ENCODE measurements around the gene HOXC11. TPM values are rescaled to one million over a fixed set of nuclear protein-coding genes. Genes with fewer than 3 reads are reported as not detected.

The HOXC11 gene
- polyA plus RNA-seq, 1 donor from 2014 or later = not detected

DNA sequence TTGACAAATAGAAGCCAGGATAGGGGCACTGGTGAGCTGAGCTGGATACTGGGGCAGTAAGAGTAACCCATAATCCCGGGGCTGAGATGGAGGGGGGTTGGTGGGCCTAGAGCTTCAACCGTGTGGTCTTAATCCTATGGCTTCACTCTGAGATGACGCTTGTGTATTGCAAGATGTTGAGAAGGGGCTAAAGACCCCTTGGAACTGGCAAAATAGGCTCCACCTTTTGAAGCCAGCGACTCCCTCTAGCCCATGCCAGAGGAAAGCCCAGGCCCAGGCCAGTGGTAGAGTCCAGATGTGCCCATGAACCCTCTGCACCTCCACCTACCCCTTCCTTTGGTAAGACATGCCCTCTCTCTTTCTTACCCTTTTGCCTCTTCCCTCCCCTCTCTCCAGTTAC lies 13.6 kb upstream of the HOXC11 start:
- Mint-ChIP-seq H3K4me3 (peak overlapping the region in 1 of 4 donors; percentile 74), H3K27ac (peak overlapping the region in 2 of 3 donors; percentile 83 to 87), H3K4me1 (peaks cover 9 to 18% (median 13%) of the 10 kb centered on the region in 3 donors), H3K27me3 (peaks cover 86% of the 10 kb centered on the region), H3K9me3 (peaks cover 0 to 8% (median 0%) of the 10 kb centered on the region in 3 donors), H3K36me3 (no peaks in the 10 kb centered on the region)

DNA sequence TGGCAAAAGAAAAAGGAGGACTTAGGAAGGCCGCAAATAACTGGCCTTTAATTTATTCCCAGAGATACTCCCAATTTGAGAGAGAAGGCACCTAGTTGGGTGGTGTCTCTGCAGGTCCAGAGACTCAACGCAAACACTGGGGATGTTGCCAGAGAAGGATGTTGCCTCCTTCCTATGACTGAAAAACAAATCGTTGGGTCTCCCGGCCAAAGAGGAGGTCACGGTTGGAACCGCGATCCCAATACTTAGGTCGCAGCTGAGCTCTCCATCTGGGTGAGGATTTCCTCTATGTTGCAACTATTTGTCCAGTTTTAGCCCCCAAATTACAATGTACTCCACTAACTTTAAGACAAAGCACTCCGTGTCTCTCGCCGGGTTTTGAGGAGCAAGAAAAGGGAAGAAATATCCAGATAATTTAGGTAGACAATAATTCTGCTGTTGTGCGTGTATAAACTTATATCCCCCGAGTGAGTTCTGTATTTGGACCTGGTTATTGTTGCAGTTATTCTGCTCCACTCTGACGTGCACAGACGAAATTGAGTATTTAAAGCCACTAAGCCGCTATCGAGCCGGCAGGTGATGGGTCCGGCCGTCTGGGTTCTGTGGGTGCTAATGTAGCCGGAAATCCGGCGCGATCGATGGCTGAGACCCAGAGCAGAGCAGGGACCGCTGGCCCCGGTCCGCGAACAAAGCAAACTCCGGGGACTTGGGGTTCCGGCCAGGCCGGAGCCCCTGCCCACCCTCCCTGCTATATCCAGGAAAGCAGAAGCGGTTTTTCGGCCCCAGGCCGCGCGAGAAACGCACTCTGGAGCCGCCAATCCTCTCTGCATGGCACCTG lies 12.5 kb upstream of the HOXC11 start:
- Mint-ChIP-seq H3K4me3 (peak overlapping the region in 3 of 4 donors; percentile 4 to 74 (median 17)), H3K9me3 (peaks cover 0 to 10% (median 0%) of the 10 kb centered on the region in 3 donors), H3K4me1 (peaks cover 15 to 20% (median 18%) of the 10 kb centered on the region in 3 donors)

GRCh38 chr12:53961025-53961761 lies 11.7 kb upstream of the HOXC11 start:
- peak overlapping the region; percentile 74 to 87 (median 78) for H3K27ac Mint-ChIP-seq
- H3K4me3 Mint-ChIP-seq = peak overlapping the region in 3 of 4 donors; percentile 4 to 46 (median 17)
- peaks cover 92% of the 10 kb centered on the region for H3K27me3 Mint-ChIP-seq
- peaks cover 16 to 26% (median 19%) of the 10 kb centered on the region in 3 donors for H3K4me1 Mint-ChIP-seq
- H3K36me3 Mint-ChIP-seq = no peaks in the 10 kb centered on the region
- H3K9me3 Mint-ChIP-seq = peaks cover 0 to 14% (median 0%) of the 10 kb centered on the region in 3 donors

More for the DNA sequence above, 12.5 kb upstream of the HOXC11 start:
- peak overlapping the region; percentile 49 to 87 (median 83) for H3K27ac Mint-ChIP-seq
- no peaks in the 10 kb centered on the region for H3K36me3 Mint-ChIP-seq
- peaks cover 90% of the 10 kb centered on the region for H3K27me3 Mint-ChIP-seq

- Mint-ChIP-seq H3K9me3 (peaks cover 0 to 11% (median 0%) of the 10 kb centered on the region in 3 donors), H3K4me1 (peaks cover 12 to 31% (median 13%) of the 10 kb centered on the region in 3 donors), H3K4me3 (peak overlapping the region in 2 of 4 donors; percentile 46 to 84), H3K27ac (peak overlapping the region in 2 of 3 donors; percentile 3 to 87), H3K27me3 (peaks cover 91% of the 10 kb centered on the region), H3K36me3 (peaks cover 2% of the 10 kb centered on the region)
Observed at GRCh38 chr12:53963005-53963404, 9.9 kb upstream of the HOXC11 start.

- Mint-ChIP-seq H3K27ac (peak overlapping the region in 2 of 3 donors; percentile 48 to 87), H3K27me3 (peaks cover 90% of the 10 kb centered on the region), H3K9me3 (peaks cover 0 to 11% (median 0%) of the 10 kb centered on the region in 3 donors), H3K4me3 (peak overlapping the region in 3 of 4 donors; percentile 49 to 63 (median 59)), H3K4me1 (peaks cover 12 to 31% (median 13%) of the 10 kb centered on the region in 3 donors), H3K36me3 (peaks cover 2% of the 10 kb centered on the region)
Observed at GRCh38 chr12:53963434-53964314, 9.3 kb upstream of the HOXC11 start.

DNA sequence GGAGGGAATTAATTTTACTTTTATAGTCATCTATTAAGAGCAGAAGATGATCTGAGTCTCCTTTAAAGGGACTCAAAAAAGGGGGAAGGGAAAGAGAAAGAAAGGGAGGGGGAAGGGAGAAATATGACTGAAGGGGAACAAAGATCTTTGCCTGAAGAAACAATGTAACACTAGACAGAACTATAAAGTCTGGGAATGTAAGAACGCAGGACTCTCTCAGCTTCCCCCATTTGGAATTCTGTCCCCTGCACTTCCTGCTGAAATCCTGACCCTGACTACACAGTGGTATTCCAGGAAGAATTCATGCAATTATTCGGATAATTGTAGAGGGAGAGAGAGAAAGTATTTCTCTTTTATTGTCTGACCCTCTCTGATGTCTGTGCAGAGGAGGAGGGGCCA lies 8.6 kb upstream of the HOXC11 start:
- peaks cover 91% of the 10 kb centered on the region for H3K27me3 Mint-ChIP-seq
- peaks cover 12 to 31% (median 14%) of the 10 kb centered on the region in 3 donors for H3K4me1 Mint-ChIP-seq
- H3K36me3 Mint-ChIP-seq = peaks cover 2% of the 10 kb centered on the region
- H3K9me3 Mint-ChIP-seq = peaks cover 0 to 11% (median 0%) of the 10 kb centered on the region in 3 donors
- peak overlapping the region in 1 of 3 donors; percentile 87 for H3K27ac Mint-ChIP-seq
- peak overlapping the region in 2 of 4 donors; percentile 59 to 63 for H3K4me3 Mint-ChIP-seq

DNA sequence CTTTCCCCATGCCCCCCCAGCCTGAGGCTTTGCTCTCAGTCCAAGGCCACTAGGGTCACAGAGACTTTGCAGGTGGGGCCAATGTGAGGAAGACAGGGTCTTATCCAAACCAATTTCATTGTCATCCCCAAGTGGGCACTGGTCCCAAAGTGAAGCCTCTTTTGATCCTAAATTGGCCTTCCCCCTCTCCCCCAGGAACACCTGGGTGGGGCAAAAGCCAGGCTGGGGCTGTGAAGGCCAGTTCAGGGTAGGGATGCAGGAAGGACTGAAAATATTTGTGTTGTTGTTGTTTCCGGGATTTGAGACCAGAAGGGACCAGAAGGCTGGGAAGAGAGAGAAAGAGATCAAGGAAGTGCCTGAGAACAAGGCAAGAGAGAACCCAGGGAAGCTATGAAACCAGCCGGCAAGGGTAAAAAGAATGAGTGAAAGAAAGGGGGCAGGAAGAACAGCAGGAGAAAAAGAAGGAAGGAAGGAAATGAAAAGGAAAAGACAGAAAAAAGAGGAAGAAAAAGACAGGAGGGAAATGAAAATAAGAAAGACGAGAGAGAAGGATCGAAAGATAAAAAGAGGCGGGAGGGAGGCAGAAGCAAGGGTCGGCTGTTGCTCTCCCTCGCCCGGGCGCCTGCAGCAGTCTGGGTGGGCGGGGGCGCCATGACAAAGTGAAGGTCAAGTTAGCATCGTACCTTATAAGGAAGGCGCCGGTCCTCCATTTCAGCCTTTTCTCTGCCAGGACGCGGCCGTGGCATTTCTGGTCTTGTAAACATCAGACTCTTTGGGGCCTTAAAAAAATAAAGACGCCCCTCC lies 7.4 kb upstream of the HOXC11 start:
- Mint-ChIP-seq H3K4me3 (peak overlapping the region in 2 of 4 donors; percentile 28 to 59), H3K9me3 (peaks cover 0 to 9% (median 0%) of the 10 kb centered on the region in 3 donors), H3K27ac (peak overlapping the region; percentile 46 to 87 (median 59)), H3K27me3 (peaks cover 91% of the 10 kb centered on the region), H3K36me3 (peaks cover 2% of the 10 kb centered on the region), H3K4me1 (peaks cover 10 to 31% (median 12%) of the 10 kb centered on the region in 3 donors)

DNA sequence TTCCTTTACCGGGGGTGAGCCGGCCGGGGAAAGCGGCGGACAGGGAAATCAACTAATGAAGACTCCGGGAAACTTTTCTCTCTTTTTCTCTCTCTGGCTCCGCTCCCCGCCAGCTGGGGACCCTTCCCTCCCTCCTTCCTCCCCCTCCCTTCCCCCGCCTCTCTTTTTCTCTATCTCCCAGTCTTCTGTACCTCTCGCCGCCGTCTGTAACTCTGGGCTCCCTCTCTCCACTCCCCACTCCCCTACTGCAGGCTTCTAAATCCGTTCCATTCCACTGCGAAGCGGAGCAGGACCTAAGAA lies 6.9 kb upstream of the HOXC11 start:
- Mint-ChIP-seq H3K36me3 (peaks cover 2% of the 10 kb centered on the region), H3K9me3 (peaks cover 0 to 9% (median 0%) of the 10 kb centered on the region in 3 donors), H3K27me3 (peaks cover 93% of the 10 kb centered on the region), H3K4me1 (peaks cover 10 to 31% (median 12%) of the 10 kb centered on the region in 3 donors), H3K27ac (peak overlapping the region; percentile 46 to 87 (median 59)), H3K4me3 (peak overlapping the region in 3 of 4 donors; percentile 3 to 59 (median 51))

- Mint-ChIP-seq H3K4me1 (peaks cover 10 to 31% (median 12%) of the 10 kb centered on the region in 3 donors), H3K36me3 (peaks cover 2% of the 10 kb centered on the region), H3K27ac (peak overlapping the region; percentile 46 to 87 (median 59)), H3K27me3 (peaks cover 94% of the 10 kb centered on the region), H3K9me3 (peaks cover 0 to 9% (median 0%) of the 10 kb centered on the region in 3 donors), H3K4me3 (peak overlapping the region in 2 of 4 donors; percentile 6 to 51)
Observed at GRCh38 chr12:53966385-53967133, 6.4 kb upstream of the HOXC11 start.

GRCh38 chr12:53967421-53967925 lies 5.5 kb upstream of the HOXC11 start:
- Mint-ChIP-seq H3K36me3 (peaks cover 2% of the 10 kb centered on the region), H3K4me3 (peak overlapping the region in 2 of 4 donors; percentile 54 to 72), H3K27ac (peak overlapping the region; percentile 39 to 87 (median 40)), H3K9me3 (peaks cover 0 to 9% (median 0%) of the 10 kb centered on the region in 3 donors), H3K4me1 (peaks cover 10 to 30% (median 12%) of the 10 kb centered on the region in 3 donors), H3K27me3 (peaks cover 95% of the 10 kb centered on the region)

DNA sequence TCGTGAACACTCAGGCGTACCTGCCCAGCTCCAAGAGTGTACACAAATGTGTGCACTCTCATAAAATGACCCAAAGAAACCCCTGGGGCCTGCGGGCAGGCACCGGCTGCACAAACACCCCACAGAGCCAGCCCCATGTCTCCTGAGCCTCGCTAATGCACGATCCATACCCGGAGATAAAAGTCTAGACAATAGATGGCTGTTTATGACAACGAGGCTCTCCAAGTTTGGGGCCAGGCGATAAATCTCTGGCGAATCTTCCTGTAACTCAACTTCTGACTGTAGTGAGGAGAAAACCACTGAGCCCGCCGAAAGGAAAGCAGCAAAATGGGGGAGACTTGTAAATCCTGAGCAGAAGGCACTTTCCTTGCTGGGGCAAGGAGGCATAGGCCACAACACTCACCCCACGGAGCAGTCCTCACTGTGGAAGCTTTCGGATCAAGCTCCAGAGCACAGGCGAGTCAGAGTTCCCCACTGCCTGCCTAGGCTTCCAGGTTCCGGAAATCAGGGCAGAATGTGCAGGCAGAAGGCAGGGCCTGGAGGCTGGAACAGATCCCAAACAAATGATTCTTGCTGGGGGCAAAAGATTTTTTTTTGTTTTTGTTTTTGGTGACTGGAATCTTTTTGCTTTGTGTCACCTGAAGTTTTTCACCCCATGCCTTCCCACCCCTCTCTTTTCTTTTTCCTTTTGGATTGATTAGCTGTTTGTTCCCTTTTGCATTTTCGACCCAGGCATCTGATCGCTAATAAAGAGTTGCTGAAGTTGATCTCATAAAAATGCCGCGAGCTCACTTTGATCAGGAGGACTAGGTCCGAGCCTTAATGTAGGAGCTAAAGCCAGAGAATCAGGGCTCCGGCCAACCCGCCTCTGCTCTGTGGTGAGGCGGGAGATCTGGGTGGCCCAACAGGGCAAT lies 4.5 kb upstream of the HOXC11 start:
- Mint-ChIP-seq H3K27me3 (peaks cover 93% of the 10 kb centered on the region), H3K4me1 (peaks cover 11 to 27% (median 12%) of the 10 kb centered on the region in 3 donors), H3K4me3 (peak overlapping the region in 2 of 4 donors; percentile 52 to 68), H3K9me3 (peaks cover 2 to 9% (median 5%) of the 10 kb centered on the region in 3 donors), H3K36me3 (peaks cover 2% of the 10 kb centered on the region), H3K27ac (peak overlapping the region in 2 of 3 donors; percentile 48 to 87)
